H9 (cell line): ENCODE measurements around the gene BEND7. TPM values are rescaled to one million over a fixed set of nuclear protein-coding genes. Genes with fewer than 3 reads are reported as not detected.
A peak's percentile ranks its signal among the peaks of the same experiment; 100 is the strongest.

Source experiments
- DNase-seq: peaks from one replicate; pipeline ENCODE4 v3.0.0-alpha.2; 2017
- H2AFZ ChIP-seq: one replicate; pipeline ENCODE4 v1.6.1; 2013; ENCODE audit warnings: mild to moderate bottlenecking, low read length, control low read depth, moderate library complexity
- H2AK5ac ChIP-seq: 2 replicates; pipeline ENCODE4 v1.6.1; 2013; ENCODE audit warnings: low read length, control low read depth, mixed read lengths; ENCODE audit not compliant: insufficient read length
- H2BK120ac ChIP-seq: one replicate; pipeline ENCODE4 v1.6.1; 2013; ENCODE audit warnings: low read depth, mild to moderate bottlenecking, low read length, control low read depth, inconsistent platforms; ENCODE audit not compliant: poor library complexity, severe bottlenecking
- H2BK12ac ChIP-seq: 2 replicates; pipeline ENCODE4 v1.6.1; 2013; ENCODE audit warnings: low read length, control low read depth, mixed read lengths, low read depth; ENCODE audit not compliant: insufficient read length
- H2BK15ac ChIP-seq: 2 replicates; pipeline ENCODE4 v1.6.1; 2013; ENCODE audit warnings: low read depth, low read length, control low read depth
- H2BK20ac ChIP-seq: one replicate; pipeline ENCODE4 v1.6.1; 2013; ENCODE audit warnings: low read depth, mild to moderate bottlenecking, low read length, control low read depth, inconsistent platforms; ENCODE audit not compliant: poor library complexity, severe bottlenecking
- H2BK5ac ChIP-seq: 2 replicates; pipeline ENCODE4 v1.6.1; 2013; ENCODE audit warnings: low read length, control low read depth, mixed read lengths; ENCODE audit not compliant: insufficient read length
- H3K14ac ChIP-seq: 2 replicates; pipeline ENCODE4 v1.6.1; 2013; ENCODE audit warnings: low read length, control low read depth; ENCODE audit not compliant: insufficient read depth
- H3K18ac ChIP-seq: 2 replicates; pipeline ENCODE4 v1.6.1; 2013; ENCODE audit warnings: low read depth, mild to moderate bottlenecking, mixed read lengths, low read length, control low read depth; ENCODE audit not compliant: insufficient read length
- H3K23ac ChIP-seq: 2 replicates; pipeline ENCODE4 v1.6.1; 2013; ENCODE audit warnings: low read length, control low read depth, mixed read lengths, low read depth; ENCODE audit not compliant: insufficient read length
- H3K23me2 ChIP-seq: 2 replicates; pipeline ENCODE4 v1.6.1; 2013; ENCODE audit warnings: low read depth, mild to moderate bottlenecking, mixed read lengths, low read length, control low read depth; ENCODE audit not compliant: insufficient read length, poor library complexity, severe bottlenecking
- H3K27ac ChIP-seq: 2 replicates; pipeline ENCODE4 v1.5.1; 2013; ENCODE audit warnings: low read length, control low read depth, mixed read lengths, low read depth; ENCODE audit not compliant: insufficient read length
- H3K27me3 ChIP-seq: 2 replicates; pipeline ENCODE4 v1.6.1; 2013; ENCODE audit warnings: low read length, control low read depth, inconsistent platforms; ENCODE audit not compliant: insufficient read depth
- H3K4ac ChIP-seq: 2 replicates; pipeline ENCODE4 v1.6.1; 2013; ENCODE audit warnings: low read depth, mild to moderate bottlenecking, control low read depth, inconsistent platforms, low read length, moderate library complexity
- H3K4me1 ChIP-seq: 2 replicates; pipeline ENCODE4 v1.6.1; 2013; ENCODE audit warnings: low read length, control low read depth, inconsistent platforms; ENCODE audit not compliant: insufficient read depth
- H3K4me2 ChIP-seq: 2 replicates; pipeline ENCODE4 v1.6.1; 2013; ENCODE audit warnings: low read length, control low read depth, mixed read lengths; ENCODE audit not compliant: insufficient read length, insufficient read depth
- H3K56ac ChIP-seq: 2 replicates; pipeline ENCODE4 v1.6.1; 2013; ENCODE audit warnings: low read depth, mild to moderate bottlenecking, mixed read lengths, low read length, control low read depth; ENCODE audit not compliant: insufficient read length
- H3K79me1 ChIP-seq: 2 replicates; pipeline ENCODE4 v1.6.1; 2013; ENCODE audit warnings: low read depth, mild to moderate bottlenecking, moderate library complexity, low read length, control low read depth, inconsistent platforms; ENCODE audit not compliant: insufficient read depth, poor library complexity, severe bottlenecking
- H3K79me2 ChIP-seq: 2 replicates; pipeline ENCODE4 v1.6.1; 2013; ENCODE audit warnings: low read length, control low read depth, inconsistent platforms; ENCODE audit not compliant: insufficient read depth
- H3K9ac ChIP-seq: 2 replicates; pipeline ENCODE4 v1.6.1; 2013; ENCODE audit warnings: low read length, control low read depth, mixed read lengths; ENCODE audit not compliant: insufficient read length; ENCODE audit errors: extremely low read depth
- H3K9me3 ChIP-seq: one replicate; pipeline ENCODE4 v1.6.1; 2013; ENCODE audit warnings: low read depth, low read length, inconsistent platforms; ENCODE audit not compliant: control insufficient read depth
- H3T11ph ChIP-seq: one replicate; pipeline ENCODE4 v1.6.1; 2013; ENCODE audit warnings: mild to moderate bottlenecking, low read length, control low read depth, inconsistent platforms
- H4K20me1 ChIP-seq: one replicate; pipeline ENCODE4 v1.6.1; 2013; ENCODE audit not compliant: control insufficient read depth, insufficient read length, insufficient read depth
- H4K5ac ChIP-seq: 2 replicates; pipeline ENCODE4 v1.6.1; 2013; ENCODE audit warnings: low read depth, mild to moderate bottlenecking, mixed read lengths, low read length, control low read depth; ENCODE audit not compliant: insufficient read length
- H4K8ac ChIP-seq: replicated peaks from 2 replicates; pipeline ENCODE4 v1.6.1; 2013; ENCODE audit warnings: low read length, control low read depth, mixed read lengths, low read depth; ENCODE audit not compliant: insufficient read length
- H4K91ac ChIP-seq: 2 replicates; pipeline ENCODE4 v1.6.1; 2013; ENCODE audit warnings: low read depth, mild to moderate bottlenecking, moderate library complexity, mixed read lengths, low read length, control low read depth; ENCODE audit not compliant: insufficient read length
- H3K27ac Mint-ChIP-seq, 3 experiments: 2 replicates in 2 of 3; 3 replicates in 1 of 3; pipeline ENCODE4 v1.8.0; 2020 to 2021; ENCODE audit warnings: mixed read lengths in 3 of 3, mild to moderate bottlenecking in 1 of 3, moderate library complexity in 1 of 3
- H3K27me3 Mint-ChIP-seq: 2 replicates; pipeline ENCODE4 v1.8.0; 2021; ENCODE audit warnings: low read depth, mild to moderate bottlenecking, moderate library complexity, mixed read lengths
- H3K36me3 Mint-ChIP-seq, 3 experiments: 2 replicates in 2 of 3; 3 replicates in 1 of 3; pipeline ENCODE4 v1.8.0; 2020 to 2021; ENCODE audit warnings: low read depth in 3 of 3, mixed read lengths in 3 of 3; ENCODE audit not compliant: insufficient read depth in 1 of 3
- H3K4me1 Mint-ChIP-seq, 2 experiments: 2 replicates each; pipeline ENCODE4 v1.8.0; 2020; ENCODE audit warnings: mixed read lengths in 2 of 2
- H3K4me3 Mint-ChIP-seq, 2 experiments: 2 replicates in 1 of 2; 3 replicates in 1 of 2; pipeline ENCODE4 v1.8.0; 2020 to 2021; ENCODE audit warnings: mild to moderate bottlenecking in 2 of 2, mixed read lengths in 2 of 2, moderate library complexity in 1 of 2
- H3K9me3 Mint-ChIP-seq, 2 experiments: 2 replicates in 1 of 2; 3 replicates in 1 of 2; pipeline ENCODE4 v1.8.0; 2020; ENCODE audit warnings: mild to moderate bottlenecking in 2 of 2, mixed read lengths in 2 of 2, moderate library complexity in 1 of 2
- CTCF ChIP-seq: fragments of 200-600 bp; sonication (generic); conservative IDR thresholded peaks from 3 replicates; pipeline ENCODE4 v1.8.0; 2021; ENCODE audit warnings: antibody characterized with exemption, mild to moderate bottlenecking
- WGBS: extraction: QIAGEN DNeasy Blood & Tissue Kit; methylation state at CpG from one replicate; pipeline ENCODE4 v1.1.7; 2013; ENCODE audit warnings: missing lambda C conversion rate, low lambda C conversion rate, mixed read lengths; ENCODE audit not compliant: insufficient read length; ENCODE audit errors: extremely low coverage; 5-methylcytosine and 5-hydroxymethylcytosine counted together
- total RNA-seq: library from RNA; stranded (reverse); gene quantifications from 2 replicates; pipeline ENCODE4 v1.2.1, GENCODE V29; 2021

The BEND7 gene
- total RNA-seq, 1 experiment from 2014 or later = 17.7 TPM

GRCh38 chr10:13395540-13395939 lies 133.3 kb downstream of the BEND7 start:
- Mint-ChIP-seq H3K27ac (no peak overlapping the region), H3K27me3 (peaks cover 2% of the 10 kb centered on the region; the same call in 1 of the 2 replicates), H3K4me3 (no peak overlapping the region), H3K4me1 (peaks cover 18 to 32% of the 10 kb centered on the region in 2 experiments), H3K9me3 (peaks cover 20 to 22% of the 10 kb centered on the region in 2 experiments), H3K36me3 (peaks cover 8 to 24% (median 22%) of the 10 kb centered on the region in 3 experiments)
- Histone ChIP-seq H3K56ac (no peak overlapping the region), H3K23ac (no peak overlapping the region), H3K9me3 (peaks cover 10% of the 10 kb centered on the region), H3K79me2 (no peaks in the 10 kb centered on the region; the same call in 1 of the 2 replicates), H3K79me1 (no peaks in the 10 kb centered on the region), H4K5ac (no peak overlapping the region), H2BK15ac (no peak overlapping the region), H3K27me3 (no peaks in the 10 kb centered on the region), H3K18ac (no peak overlapping the region), H3K4ac (no peak overlapping the region), H2AK5ac (no peak overlapping the region), H3K4me2 (no peak overlapping the region), H3K14ac (no peak overlapping the region), H4K8ac (no peak overlapping the region), H3T11ph (no peak overlapping the region), H2BK20ac (no peak overlapping the region), H2BK12ac (no peak overlapping the region), H3K27ac (no peak overlapping the region), H2AFZ (no peak overlapping the region), H3K4me1 (peaks cover 2% of the 10 kb centered on the region; the same call in 1 of the 2 replicates), H2BK5ac (no peak overlapping the region), H4K91ac (no peak overlapping the region), H3K23me2 (no peaks in the 10 kb centered on the region), H2BK120ac (no peak overlapping the region), H3K9ac (no peak overlapping the region), H4K20me1 (no peaks in the 10 kb centered on the region)
- no peak for TF ChIP-seq CTCF
- DNase-seq = peak; percentile 36
- WGBS = no CpG with 5 or more reads among the region's 3 CpGs
